ENCODE data around the gene NOXO1.

Gene NOXO1

DNA sequence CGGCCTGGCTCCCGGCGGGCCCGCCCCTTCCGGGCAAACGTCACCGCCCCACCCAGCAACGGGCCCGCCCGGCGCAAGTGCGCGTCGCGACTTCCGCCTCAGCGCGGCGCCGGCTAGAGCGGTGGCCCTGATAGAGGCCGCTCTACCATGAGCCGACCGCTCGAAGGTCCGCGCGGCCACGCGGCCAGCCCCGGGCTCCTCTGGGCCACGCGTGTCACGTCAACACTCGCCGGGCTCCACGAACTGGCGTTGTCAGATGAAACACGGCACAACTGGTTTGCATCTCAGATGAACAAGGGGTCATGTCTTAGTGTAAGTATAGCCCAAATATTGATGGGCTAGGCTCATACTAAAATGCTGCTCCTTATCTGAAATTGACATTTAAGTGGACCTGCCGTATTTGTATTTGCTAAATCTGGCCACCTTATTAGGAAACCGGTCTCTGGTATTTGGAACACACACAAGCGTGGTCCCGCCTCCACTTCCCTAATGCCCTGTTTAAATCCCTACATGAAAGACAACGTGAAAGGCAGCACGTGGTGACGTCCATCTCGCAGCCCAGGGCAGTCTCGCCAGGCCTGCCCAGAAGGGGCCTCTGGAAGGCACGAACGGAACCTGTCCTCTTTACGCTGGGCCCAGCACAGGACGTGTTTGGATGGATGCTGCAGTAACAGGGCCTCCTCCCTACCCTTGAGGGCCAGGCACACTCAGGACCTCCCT is 28.7 kb upstream of the NOXO1 start, which contains the start of gene ZNF598:
ZNF598 (minus strand) TSS at position 31 of the 720 bp plus-strand sequence.
- DNase-seq = no peak

DNA sequence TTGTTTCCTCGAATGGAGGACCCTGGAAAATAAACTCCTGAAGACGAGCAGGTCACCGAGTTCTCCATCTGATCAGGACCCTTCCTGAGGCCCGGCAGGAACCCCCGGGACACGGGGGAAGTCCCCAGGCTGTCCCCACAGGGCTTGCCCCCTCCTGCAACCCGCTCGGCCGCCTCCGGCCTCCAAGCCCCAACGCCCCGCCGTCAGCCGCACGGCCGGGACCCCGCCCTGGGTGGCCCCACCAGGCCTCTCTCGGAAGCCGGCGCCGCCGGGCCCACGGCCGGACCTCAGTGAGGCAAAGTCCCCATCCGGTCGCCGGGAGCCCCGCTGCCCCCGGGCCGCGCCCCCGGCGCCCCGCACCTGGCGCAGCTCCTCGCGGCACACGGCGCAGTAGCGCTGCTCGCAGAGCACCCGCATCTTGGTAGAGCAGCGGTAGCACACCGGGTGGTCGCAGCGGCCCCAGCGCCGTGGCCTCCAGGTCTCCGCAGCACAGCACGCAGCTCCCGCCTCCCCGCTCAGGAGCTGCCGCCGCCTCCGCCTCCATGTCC is 28.0 kb upstream of the NOXO1 start:
- no peak for DNase-seq

DNA sequence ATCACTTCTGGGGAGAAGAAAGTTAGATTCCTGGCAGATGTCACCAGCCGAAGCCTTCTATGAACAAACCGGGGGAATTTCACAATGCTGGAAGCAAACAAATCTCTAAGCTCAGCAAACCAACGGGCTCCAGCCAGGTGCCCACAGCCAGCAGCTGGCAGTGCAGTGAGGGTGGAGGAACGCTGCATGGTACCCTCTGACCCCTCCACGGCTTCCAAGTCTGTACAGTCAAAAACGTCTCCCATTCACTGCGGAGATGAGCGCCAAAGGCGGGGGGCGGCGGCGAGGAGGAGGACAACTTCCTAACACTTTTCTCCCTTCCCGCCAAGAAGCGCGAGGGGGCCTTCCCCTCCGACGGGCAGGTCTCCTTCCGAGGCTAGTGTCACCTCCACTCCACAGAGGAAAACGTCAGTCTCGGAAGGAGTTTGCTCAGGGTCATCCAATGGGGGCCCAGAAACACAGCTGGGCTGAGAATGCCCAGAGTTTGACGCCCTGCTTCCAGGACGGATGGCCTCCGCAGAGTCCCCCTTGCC is 27.4 kb upstream of the NOXO1 start:
- DNase-seq = no peak

DNA sequence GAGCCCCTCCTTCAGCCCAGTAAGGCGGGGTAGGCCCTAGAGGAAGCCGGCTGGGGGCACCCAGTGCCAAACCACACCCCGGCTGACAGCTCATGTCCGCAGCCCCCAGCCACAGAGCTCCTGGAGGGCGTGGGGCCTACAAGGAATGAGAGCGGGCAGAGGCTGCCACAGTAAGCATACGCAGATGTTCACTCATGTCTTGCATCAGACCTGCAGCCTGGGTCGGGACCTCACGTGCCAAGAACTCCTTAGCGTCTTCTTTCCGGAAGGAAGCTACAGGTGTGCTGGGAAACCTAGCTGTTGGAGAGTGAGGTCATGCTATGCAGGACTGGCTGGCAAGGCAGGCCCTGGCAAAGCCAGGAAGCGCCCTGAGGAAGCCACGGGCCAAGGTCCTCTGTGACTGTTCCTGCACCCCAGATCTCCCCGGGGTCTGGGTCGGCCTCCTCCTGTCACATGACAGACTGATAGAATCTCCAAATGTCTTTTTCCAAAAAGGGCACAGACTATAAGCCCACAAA is 26.8 kb upstream of the NOXO1 start:
- no peak for DNase-seq

DNA sequence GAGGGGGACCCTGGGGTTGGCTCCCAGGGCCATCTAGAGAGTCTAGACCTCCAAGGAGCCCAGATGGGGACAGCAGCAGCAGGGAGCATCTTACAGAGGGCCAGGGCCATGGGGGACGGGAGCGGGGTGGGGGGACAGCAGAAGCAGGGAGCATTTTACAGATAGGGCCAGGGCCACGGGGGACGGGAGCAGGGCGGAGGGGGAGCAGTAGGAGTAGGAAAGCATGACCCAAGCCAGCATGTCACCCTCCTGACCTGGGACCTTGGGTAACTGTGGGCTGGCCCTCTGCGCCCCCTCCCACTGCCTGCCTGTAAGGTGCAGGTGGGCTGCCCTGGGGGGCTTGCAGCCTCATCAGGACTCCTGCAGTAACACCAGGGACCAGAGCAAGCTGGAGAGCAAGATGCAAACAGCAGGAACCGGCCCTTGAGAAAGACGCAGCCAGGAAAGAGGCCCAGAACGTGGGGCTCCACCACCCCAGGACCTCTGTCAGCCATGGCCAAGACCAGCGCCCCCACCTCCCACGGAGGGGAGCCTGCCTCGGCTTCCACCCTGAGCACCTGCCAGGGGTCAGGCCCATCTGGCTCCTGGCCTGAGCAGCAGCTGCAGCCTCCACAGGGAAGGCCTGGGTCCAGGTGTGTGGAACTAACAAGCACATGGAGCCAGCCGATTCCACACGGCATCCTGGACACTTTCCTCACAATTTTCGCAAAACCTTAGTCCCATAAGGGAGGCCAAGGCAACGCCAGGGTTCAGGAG is 26.0 kb upstream of the NOXO1 start:
- no peak for DNase-seq

DNA sequence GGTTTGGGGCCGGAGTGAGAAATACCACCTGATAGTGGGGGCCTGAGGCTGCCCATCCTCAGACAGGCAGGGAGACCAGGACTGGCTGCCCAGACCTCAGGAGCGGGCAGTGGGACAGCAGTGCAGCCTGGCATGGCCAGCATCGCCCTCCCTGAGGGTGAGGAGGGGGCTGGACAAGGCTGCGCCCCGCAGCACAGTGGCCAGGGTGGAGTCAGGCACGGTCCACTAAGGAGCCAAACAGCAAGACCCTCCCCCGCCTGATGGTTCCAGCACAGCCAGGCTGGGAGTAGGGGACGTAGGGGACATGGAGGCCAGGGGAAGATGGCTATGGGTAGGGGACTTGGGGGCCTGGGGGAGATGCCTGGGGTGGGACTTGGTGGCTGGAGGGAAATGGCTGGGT is 25.0 kb upstream of the NOXO1 start:
- DNase-seq = no peak

DNA sequence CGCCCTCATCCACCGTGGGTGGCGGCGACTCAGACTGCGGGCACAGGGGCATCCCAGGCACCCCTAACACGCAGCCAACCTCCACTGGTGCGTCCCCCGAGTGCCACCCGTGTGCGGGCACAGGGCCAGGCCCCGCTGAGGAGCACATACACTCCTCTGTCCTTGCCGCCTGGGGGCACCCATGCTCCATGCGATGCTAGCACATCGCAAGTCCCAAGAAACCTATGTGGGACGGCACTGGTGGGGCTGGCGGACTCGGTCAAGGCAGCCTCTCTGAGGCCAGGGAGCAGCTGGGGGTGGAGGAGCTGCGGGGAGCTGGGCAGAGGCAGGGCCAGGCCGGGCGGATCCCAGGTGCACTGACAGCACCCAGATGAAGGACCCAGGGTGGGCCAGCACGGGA is 24.4 kb upstream of the NOXO1 start:
- no peak for DNase-seq

DNA sequence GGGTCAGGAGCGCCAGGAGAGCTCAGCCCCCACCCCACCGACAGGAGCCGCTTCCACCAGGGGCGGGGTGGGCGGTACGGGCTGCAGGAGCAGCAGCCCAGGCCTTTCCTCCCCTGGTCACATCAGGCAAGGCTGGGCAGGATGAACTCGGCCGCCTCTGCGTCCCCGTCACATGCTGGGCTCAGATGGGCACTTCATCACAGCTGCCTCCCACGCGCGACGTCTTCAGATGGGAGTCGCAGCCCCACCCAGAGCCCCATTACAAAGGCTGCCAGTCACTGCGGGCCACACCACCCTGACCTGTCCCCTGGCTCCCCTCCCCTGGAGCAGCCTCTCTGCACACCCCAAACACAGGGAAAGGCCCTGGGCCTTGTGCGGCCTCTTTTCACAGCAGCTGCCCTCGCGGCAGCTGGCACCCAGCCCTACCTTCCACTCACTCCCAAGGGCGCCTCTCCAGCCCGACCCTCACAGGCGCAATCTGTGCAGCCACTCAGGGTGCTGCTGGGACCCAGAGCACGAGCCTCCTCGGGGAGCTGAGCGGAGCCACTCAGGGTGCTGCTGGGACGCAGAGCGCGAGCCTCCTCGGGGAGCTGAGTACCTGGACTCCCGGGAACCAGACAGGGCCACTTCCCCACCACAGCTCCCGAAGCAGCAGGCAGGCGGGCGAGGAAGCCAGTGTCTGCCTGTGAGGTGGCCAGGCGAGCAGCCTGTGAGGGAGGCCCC is 23.7 kb upstream of the NOXO1 start:
- no peak for DNase-seq

DNA sequence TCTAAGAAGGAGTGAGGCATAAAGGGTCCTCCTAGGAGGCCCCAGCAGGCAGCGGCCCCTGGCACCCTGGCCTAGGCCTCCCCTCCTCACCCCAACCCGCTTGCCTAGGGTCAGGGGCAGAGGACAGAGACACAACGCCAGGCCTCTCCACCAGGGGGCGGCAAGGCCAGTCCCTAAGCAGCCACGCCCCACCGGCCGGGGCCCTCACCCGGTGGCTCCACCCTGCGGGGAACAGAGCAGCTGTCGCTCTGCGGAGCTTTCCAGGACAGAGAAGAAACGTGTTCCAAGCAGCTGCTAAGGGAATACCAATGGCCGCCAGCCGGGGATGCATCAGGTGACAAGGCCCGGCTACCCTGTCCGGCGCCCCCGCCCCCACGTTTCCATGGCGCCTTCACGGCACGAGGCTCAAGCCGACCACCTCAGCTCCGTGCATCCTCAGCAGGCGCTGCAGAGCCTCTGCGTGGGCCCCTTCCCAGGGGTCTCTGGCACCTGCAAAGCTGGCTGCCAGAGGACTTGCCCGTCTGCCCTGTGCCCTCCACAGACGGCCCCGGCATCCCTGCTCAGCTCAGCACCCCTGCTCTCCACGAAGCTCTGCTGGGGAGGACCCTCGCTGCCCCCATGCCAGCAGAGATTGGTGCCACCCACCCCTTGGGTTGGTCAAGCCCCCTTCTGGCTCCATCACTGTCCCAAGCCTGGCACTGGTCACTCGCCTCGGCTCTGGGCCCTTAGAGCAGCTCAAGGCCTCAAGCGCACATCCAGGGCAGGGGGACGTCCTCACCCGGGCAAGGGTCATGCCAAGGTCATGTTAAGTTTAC is 22.8 kb upstream of the NOXO1 start:
- DNase-seq = no peak

DNA sequence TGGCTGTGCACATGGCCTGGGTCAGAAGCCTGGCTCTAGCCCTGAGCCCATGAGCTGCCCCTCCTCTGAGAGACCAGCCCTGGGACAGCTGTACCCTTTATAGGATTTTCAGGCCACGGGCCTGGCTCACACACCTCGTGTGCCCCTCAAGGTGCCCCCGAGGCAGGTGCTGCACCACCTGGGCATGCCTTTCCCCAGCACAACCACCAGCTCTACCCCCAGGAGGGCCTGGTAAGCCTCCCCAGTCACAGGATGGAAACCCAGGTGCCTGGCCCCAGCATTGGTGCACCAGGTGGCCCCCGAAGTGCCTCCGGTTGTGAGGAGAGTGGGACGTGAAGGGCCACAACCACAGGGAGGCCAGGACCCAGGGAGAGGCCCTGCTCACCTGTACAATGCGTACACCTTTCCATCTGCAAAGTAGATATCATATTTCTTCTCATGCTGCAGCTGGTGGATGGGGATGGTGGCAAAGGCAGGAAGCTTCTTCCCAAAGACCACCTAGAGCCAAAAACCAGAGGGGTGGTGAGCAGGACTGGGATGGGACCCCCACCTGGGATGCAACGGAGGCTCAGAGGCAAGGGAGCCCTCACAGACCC is 22.1 kb upstream of the NOXO1 start:
- no peak for DNase-seq

DNA sequence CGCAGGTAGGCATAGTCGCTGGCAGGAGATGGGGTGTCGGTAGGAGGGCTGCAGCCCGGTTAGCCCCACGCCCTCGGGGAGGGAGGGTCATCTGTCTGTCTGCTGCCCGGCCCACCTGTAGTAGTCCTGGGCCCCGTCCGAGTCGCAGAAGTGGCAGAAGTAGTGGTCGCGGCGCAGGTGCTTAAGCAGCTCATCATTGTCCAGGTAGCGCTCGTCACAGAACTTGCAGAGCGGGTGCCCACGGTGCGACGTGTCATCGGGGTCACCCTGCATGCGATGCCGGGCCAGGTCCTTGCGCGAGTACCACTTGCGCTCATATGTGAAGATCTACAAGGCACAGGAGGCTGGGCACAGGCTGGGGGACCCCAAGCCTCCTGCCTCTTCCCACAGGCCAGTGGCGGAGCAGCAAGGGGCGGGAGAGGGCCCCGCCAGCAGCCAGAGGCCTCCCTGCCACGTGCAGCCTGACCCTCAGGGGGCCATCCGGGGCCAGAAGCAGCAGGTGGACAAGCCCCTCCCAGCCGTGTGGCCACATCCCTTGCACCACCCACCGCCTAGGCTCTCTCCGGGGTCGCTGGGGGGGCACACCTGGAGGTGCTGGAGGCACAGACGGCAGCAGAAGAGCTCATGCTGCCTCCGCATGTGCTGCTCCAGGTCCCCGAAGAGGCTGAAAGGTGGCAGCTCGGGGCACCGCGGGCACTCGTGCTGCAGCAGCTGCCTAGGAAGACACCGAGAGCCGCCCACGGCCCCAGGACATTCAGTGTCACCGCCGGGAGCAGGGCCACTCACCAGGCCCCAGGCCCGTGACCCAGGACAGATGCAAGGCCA is 21.3 kb upstream of the NOXO1 start:
- no peak for DNase-seq

DNA sequence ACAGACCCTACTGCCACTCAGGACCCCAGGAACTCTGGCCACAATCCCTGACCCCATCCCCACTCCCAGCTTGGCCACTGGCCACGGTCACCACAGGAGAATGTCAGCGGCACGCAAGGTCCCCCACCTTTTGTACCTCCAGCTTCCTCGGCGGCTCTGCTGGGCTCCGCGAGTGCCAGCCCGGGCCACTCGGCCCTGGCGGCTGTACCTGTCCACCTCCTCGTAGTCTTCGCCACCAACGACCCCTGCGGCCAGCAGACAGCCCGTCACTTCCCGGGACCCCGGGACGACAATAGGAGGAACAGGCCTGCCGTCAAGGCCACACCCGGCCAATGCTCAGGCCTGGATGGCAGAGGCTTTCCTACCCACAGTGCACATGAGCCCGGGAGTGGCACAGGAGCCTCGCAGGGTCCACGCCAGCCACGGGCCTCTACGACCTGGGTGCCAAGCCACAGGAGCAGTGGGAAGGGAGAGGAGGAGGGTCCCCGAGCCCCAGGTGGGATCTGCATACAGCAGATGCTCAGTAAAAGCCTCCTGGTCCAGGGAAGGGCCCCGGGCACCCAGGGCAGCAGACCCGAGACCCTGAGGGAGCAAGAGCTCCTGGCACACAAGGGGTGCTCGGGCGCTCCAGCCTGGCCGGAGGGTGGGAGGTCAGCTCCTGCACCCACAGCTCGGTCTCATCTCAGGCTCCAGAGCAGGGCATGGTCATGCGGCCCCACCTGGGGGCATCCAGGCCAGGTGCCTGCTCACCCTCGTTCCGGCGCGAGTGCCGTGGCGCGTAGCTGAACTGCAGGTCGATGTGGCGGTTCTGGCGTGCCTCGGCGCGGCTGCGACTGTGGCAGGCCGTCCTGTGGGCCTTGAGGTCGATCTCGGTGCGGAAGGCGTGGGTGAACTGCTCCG is 20.4 kb upstream of the NOXO1 start:
- DNase-seq = no peak

DNA sequence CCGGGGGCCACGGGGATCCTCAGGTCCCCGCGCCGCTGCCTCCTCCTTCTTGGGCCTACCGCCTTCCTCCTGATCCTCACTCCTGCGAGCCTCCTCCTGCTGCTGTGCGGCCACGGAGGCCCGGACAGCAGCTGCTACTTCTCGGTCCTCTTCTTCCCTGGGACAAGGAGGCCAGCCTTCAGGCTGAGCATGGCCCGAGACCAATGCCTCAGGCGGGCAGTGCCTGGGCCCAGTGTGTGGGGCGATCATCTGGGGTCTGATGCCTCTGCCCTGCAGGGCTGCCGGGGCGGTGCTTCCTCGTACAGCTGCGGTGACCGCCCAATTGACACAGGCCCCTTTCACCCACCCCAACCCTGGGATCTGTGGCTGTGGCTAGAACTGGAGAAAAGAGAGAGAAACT is 19.8 kb upstream of the NOXO1 start:
- DNase-seq = no peak

DNA sequence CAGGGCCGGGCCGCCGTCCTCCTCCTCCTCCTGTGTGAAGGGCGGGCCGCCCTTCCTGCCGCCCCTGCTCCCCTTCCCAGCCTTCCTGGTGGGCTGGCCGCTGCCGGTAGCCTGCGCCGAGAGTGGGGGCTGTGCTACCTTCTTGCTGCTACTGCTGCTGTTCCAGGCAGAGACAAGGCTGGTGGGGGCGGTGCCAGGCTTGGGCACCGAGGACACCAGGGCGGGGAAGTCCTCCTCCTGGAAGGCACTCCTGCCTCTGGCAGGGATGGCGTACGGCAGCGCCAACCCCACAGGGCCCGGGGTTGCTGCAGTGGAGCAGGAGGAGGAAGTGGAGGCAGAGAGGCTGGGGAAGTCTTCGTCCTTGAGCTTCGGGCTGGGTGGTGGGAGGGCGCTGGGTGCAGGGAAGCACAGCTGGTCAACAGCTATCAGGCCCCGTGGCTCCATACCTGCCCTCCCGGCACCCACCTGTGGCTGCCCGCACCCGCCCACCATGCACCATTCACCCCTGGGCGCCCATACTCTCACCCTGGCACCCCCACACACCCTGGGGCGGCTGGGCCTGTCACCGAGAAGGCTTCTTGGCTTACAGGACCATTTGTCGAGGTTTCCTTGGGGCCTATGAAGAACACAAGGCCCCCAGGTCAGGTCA is 18.7 kb upstream of the NOXO1 start:
- DNase-seq = no peak

DNA sequence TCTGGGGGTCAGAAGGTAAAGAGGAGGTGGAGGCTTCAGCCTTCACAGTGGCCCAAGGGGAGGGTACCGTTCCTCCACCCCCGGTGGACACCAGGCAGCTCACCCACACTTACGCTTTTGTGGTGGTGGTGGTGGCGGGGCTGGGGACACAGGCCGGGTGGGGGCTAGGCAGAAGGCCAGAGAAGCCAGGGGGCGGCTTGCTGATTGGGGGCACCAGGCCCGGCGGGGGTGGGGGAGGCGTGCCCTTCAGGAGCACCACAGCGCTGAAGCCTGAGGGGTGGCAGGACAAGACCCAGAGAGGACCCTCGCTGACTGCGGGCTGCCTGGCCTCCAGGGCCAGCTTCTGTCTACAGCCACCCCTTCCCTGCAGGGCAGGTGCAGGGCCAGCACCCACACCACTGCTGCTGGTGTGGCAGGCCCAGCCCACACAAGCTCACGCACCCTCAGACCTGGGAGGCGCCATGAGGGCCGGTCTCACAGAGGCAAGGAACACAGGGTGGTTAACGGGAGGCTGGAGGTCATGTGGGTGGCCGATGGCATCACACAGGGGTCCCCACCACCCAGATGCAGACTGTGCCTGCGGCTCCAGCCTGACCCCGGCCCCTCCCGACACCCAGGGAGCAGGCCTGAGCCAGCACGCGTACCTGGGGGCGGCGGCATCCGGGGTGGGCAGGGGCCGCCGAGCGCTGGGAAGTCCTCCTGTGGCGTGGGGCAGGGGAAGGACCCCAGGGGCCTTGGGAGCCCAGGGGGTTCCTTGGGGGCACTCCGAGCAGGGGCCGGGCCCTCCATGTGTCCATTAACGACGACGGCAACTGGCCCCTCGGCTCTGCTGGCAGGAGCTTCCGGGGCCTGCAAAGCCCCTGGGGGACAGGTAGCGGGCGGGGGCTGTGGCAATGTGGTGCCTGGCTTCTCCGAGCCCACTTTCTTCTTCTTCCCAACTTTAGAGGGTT is 17.9 kb upstream of the NOXO1 start:
- DNase-seq = no peak

DNA sequence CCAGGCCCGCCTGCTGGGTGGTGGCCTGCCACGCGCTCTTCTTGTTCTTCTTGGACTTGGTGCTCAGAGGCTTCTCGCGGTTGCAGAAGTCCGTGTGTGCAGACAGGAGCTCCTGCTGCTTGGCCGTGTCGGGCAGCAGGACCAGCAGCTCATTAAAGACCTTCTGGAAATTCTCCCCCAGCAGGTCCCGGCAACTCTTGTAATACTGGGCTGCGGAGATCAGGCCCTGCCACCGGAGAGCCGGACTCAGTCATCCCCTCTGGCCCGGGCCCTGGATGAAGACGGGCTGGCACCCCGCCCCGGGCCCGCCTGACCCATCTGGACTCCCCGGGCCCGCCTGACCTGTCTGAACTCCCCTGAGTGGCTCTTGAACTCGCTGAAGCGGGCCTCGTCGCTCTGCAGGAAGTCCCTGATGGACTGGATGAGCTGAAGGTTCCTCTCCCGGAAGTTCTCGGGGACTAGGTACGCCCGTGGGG is 17.1 kb upstream of the NOXO1 start:
- no peak for DNase-seq

DNA sequence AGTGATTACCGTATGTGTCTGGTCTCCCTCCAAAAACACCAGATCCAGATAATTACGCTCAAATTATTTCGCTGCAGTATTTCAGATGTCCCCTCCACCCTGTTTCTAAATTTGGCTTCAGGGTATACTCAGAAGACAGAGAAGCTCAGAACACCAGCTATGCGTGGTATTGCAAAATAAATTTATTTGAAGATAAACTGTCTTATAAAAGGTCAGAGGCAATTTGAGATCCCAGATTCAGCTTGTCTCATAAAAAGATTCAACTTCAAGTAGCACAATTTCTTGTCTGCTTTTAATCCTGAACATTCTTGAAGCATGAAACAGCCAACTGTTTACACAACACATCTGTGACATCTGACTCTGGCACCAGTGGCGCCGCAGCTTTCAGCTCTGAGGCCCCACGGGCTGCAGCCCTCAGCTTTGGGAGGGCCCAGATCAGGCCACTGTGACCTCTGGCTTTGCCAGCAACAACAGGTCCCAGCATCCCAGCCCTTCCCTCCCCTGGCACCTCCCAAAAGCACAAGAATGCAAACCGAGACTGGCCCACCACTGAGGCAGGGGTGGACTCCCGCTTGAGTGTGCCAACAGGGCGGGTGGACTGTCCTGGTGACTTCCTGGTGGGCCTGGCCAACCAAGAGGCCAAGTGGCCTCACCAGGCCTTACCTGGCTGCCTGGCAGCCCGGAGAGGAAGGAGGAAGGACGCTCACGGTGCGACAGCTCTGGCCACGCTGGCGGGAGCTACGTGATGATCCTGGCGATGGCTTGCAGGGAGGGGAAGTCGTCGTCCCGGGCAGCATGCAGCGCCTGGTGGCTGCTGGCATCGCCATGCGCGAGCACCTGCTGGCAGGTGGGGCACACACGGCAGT is 16.5 kb upstream of the NOXO1 start:
- DNase-seq = no peak
